Bronchial epithelial cell (primary cell): ENCODE measurements around the gene FADS2. TPM values are rescaled to one million over a fixed set of nuclear protein-coding genes. Genes with fewer than 3 reads are reported as not detected.

Experiments
- DNase-seq: peaks from one replicate; pipeline ENCODE4 v3.0.0-alpha.2; 2010; ENCODE audit warnings: low read depth
- FAIRE-seq: peaks from 2 replicates; lab custom pipeline; 2011; peaks lifted over from hg19 to GRCh38; lab: Jason Lieb, UNC
- H3K27me3 ChIP-seq: 2 replicates; pipeline ENCODE4 v1.5.1; 2011; ENCODE audit warnings: low read length; ENCODE audit not compliant: control insufficient read depth, insufficient read depth
- H3K36me3 ChIP-seq: 2 replicates; pipeline ENCODE4 v1.5.1; 2011; ENCODE audit warnings: low read length; ENCODE audit not compliant: control insufficient read depth, insufficient read depth
- H3K4me3 ChIP-seq: 2 replicates; pipeline ENCODE4 v1.5.1; 2011; ENCODE audit warnings: mild to moderate bottlenecking, low read depth, low read length, control low read depth
- total RNA-seq: library from RNA; depleted of rRNA; stranded (reverse); fragments of >200 nt; gene quantifications from 2 replicates; pipeline ENCODE4 v1.2.1, GENCODE V29; 2014
- TF ChIP-seq, protein P1 (sequence below): IDR thresholded peaks from 2 replicates; pipeline ENCODE4 v1.5.1; 2011; ENCODE audit warnings: mild to moderate bottlenecking, moderate library complexity, low read length, control low read depth, inconsistent platforms; ENCODE audit not compliant: insufficient read depth, severe bottlenecking

FADS2 gene
- total RNA-seq, 1 donor from 2014 or later, result 34.2 TPM

- FAIRE-seq (no peak), DNase-seq (peak; percentile 92)
- Histone ChIP-seq H3K36me3 (peaks cover 3% of the 10 kb centered on the region), H3K4me3 (no peak overlapping the region), H3K27me3 (no peaks in the 10 kb centered on the region)
- TF ChIP-seq, protein P1, sequence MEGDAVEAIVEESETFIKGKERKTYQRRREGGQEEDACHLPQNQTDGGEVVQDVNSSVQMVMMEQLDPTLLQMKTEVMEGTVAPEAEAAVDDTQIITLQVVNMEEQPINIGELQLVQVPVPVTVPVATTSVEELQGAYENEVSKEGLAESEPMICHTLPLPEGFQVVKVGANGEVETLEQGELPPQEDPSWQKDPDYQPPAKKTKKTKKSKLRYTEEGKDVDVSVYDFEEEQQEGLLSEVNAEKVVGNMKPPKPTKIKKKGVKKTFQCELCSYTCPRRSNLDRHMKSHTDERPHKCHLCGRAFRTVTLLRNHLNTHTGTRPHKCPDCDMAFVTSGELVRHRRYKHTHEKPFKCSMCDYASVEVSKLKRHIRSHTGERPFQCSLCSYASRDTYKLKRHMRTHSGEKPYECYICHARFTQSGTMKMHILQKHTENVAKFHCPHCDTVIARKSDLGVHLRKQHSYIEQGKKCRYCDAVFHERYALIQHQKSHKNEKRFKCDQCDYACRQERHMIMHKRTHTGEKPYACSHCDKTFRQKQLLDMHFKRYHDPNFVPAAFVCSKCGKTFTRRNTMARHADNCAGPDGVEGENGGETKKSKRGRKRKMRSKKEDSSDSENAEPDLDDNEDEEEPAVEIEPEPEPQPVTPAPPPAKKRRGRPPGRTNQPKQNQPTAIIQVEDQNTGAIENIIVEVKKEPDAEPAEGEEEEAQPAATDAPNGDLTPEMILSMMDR, result no peak
These were observed 59.9 kb downstream of the FADS2 start for GRCh38 chr11:61887839-61888494.

DNA sequence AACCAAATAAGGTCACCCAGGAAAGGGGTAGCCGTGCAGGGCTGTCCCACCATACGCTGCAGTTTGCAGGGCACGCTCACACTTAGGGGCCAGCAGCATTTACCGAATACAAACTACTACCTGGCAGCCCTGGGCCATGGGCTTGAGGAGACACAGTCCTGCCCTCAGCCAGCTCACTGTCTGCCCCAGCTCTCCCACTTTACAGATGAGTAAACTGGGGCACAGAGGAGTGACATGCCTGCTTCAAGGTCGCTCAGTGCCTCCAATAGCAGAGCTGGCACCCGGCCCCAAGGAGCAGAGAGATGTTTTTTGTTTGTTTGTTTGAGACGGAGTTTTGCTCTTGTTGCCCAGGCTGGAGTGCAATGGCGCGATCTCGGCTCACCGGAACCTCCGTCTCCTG, 60.5 kb downstream of the FADS2 start:
- TF ChIP-seq, protein P1, result no peak
- Histone ChIP-seq H3K36me3 (peaks cover 3% of the 10 kb centered on the region), H3K4me3 (no peak overlapping the region), H3K27me3 (no peaks in the 10 kb centered on the region)
- FAIRE-seq, result no peak
- DNase-seq, result no peak

DNA sequence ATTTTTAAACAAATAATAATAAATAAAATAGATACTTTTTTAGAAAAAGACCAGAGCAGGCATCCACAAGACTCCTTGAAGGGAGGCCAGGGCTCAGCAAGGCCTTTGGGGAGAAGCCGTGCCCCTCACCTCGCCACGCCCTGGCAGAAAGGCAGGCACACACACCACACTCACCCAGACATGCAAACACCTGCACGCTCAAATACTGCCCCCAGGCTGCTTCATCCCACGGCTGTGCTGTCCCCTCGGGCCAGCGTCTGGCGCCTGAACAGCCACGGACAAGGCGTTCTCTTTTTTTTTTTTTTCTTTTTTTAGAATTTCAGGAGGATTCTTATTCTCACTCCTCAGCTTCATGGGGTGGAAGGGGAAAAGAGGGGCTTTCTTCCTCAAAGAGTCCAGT, 61.7 kb downstream of the FADS2 start:
- H3K4me3 ChIP-seq, result no peak overlapping the region
- TF ChIP-seq, protein P1, result no peak
- H3K36me3 ChIP-seq, result no peaks in the 10 kb centered on the region
- no peak for FAIRE-seq
- DNase-seq, result no peak
- H3K27me3 ChIP-seq, result no peaks in the 10 kb centered on the region

DNA sequence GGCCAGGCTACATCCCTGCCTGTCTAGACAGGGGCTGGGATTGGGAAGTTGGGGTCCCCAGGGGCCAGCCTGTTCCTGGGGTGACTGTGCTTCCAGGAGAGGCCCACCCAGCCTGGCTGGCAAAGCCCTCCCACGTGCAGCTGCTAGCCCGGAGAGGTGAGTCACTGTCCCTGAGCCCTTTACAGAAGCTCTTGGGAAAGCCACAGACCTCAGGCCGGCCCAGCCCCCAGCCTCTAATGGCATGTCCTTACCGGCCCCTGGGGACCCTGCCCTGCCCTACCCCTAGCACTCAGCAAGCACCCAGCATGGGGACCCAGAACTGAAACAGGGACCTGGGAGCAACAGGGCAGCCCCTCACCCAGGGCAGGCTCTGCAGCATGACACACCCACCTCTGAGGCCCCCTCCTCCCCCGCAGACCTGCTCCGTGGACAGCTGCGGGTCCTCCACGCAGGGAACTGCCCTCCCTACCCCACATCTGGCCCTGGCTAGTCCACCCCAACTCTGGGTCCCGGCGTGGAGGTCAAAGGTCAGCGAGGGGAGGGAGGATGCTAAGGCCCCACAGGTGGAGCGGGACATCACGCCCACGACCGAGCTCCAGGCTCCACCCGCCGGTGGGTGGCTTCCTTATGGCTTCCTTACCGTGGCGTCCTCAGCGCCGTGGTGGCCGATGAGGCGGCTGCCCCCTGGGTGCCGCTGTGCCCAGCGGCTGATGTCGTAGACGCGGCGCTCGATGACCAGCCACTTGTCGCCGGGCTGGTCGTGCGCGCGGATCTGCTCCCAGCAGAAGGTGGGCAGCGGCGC, 62.6 kb downstream of the FADS2 start:
- Histone ChIP-seq H3K36me3 (no peaks in the 10 kb centered on the region), H3K4me3 (peak overlapping the region; percentile 86), H3K27me3 (no peaks in the 10 kb centered on the region)
- TF ChIP-seq, protein P1, result peak; percentile 7
- FAIRE-seq (no peak), DNase-seq (peak; percentile 54)

DNA sequence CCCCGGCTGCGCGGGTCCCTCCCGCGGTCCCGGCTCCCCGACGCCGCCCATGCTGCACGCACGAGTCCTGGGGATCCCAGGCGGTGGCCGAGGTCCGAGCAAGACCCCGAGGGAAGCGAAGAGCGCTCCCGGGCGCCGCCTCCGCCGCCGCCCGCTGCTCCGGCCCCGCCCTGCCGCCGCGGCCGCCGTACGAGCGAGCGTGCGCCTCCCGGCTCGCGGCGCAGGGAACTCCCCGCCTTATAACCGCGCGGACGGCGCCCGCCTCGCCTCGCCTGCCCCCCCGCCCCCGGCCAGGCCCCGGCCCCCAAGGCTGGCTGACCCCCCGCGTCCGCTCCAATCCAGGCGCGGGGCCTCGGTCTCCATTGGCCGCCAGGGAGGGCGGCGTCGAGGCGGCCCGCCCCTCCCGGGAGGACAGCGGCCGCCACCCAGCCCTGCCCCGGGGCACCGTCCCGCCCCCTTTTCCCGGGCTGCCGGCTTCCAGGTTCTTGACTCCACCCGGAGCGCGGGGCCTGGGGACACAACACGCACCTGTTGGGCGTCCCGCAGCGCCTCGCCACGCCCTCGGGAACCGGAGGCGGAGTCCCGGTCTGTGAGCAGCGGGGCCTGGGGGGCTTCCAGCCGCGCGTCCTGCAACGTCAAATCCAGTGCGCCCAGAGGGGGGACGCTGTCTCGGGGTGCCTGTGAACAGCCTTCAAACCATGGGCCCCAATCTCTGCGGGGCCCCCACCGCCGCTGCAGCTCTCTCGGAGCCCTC, 63.4 kb downstream of the FADS2 start, which contains the start of gene FADS3:
FADS3 (minus strand) TSS at position 215 of the 754 bp plus-strand sequence; CDS start at position 51, 164 bp downstream.
- no peaks in the 10 kb centered on the region for H3K27me3 ChIP-seq
- no peak for FAIRE-seq
- no peaks in the 10 kb centered on the region for H3K36me3 ChIP-seq
- H3K4me3 ChIP-seq, result peak within 1 kb of the TSS; percentile 86
- TF ChIP-seq, protein P1, result peak; percentile 5
- peak; percentile 46 for DNase-seq
